ENCODE measurements around the gene JDP2.

- TF ChIP-seq USF1 (IDR thresholded peaks at IDR 0.05) (no peak), MAX (IDR thresholded peaks at IDR 0.05) (no peak), CEBPB (IDR thresholded peaks at IDR 0.05) (no peak), EP300 (IDR thresholded peaks at IDR 0.05; ENCODE audit: borderline replicate concordance) (no peak), EGR1 (IDR thresholded peaks at IDR 0.05) (no peak), REST (IDR thresholded peaks at IDR 0.05; ENCODE audit: low read depth) (no peak), TAF1 (IDR thresholded peaks at IDR 0.05; ENCODE audit: low read depth) (no peak), TEAD4 (IDR thresholded peaks at IDR 0.05) (no peak), CREB1 (IDR thresholded peaks at IDR 0.05; ENCODE audit: low read depth) (no peak), FOXM1 (IDR thresholded peaks at IDR 0.05; ENCODE audit: borderline replicate concordance, low read depth) (no peak)
Observed at GRCh38 chr14:75453817-75454434, 26.1 kb downstream of the JDP2 start.

Measured in Ishikawa (cell line).